Left renal pelvis (tissue), 4 donors: ENCODE measurements around the gene ARVCF. TPM values are rescaled to one million over a fixed set of nuclear protein-coding genes. Genes with fewer than 3 reads are reported as not detected.
"Not testable (repeated sequence)": the region's sequence is repeated elsewhere in the genome, so short reads cannot be mapped to it uniquely, and the experiment has no call there.

Experiments
- DNase-seq, 4 donors: peaks; one replicate each; pipeline ENCODE4 v3.0.0-alpha.2; 2013; ENCODE audit warnings: low read depth in 4 of 4, low spot score in 3 of 4
- polyA plus RNA-seq, 4 donors: library from polyadenylated mRNA; unstranded; fragments of 120-200 nt; gene quantifications; one replicate each; pipeline ENCODE4 v1.2.1, GENCODE V29; 2013; ENCODE audit not compliant: insufficient read length in 4 of 4

ARVCF gene
- polyA plus RNA-seq, 4 donors: 17.5 to 32.5 (median 18.8) TPM

GRCh38 chr22:19942157-19943081 is 74.2 kb downstream of the ARVCF start:
- DNase-seq: no peak

- no peak for DNase-seq
These were observed 75.1 kb downstream of the ARVCF start, which contains the start of the genes COMT and TXNRD2 for GRCh38 chr22:19941365-19942082. Gene COMT, plus strand, starts transcription at chr22:19941772. Its CDS starts 20,755 bp downstream, at chr22:19962527. Gene TXNRD2, minus strand, starts transcription at chr22:19941818. Its CDS starts 15 bp downstream, at chr22:19941803.

- no peak for DNase-seq
These were observed 75.9 kb downstream of the ARVCF start for GRCh38 chr22:19940536-19941364.

- DNase-seq: no peak
These were observed 78.8 kb downstream of the ARVCF start for GRCh38 chr22:19937616-19938473.

GRCh38 chr22:19936513-19936912 is 80.1 kb downstream of the ARVCF start:
- DNase-seq: no peak

GRCh38 chr22:19935123-19935718 is 81.4 kb downstream of the ARVCF start:
- not testable (repeated sequence) for DNase-seq

GRCh38 chr22:19933341-19934241 is 83.0 kb downstream of the ARVCF start:
- DNase-seq: no peak

GRCh38 chr22:19932367-19933206 is 84.0 kb downstream of the ARVCF start:
- DNase-seq: no peak

- no peak for DNase-seq
These were observed 85.1 kb downstream of the ARVCF start for GRCh38 chr22:19931514-19931913.

GRCh38 chr22:19930551-19931486 is 85.8 kb downstream of the ARVCF start:
- no peak for DNase-seq

GRCh38 chr22:19929586-19930550 is 86.8 kb downstream of the ARVCF start:
- no peak for DNase-seq

GRCh38 chr22:19928207-19928606 is 88.4 kb downstream of the ARVCF start:
- no peak for DNase-seq

GRCh38 chr22:19927696-19928095 is 88.9 kb downstream of the ARVCF start:
- no peak for DNase-seq

GRCh38 chr22:19926028-19926427 is 90.6 kb downstream of the ARVCF start:
- DNase-seq: not testable (repeated sequence)

GRCh38 chr22:19923914-19924513 is 92.6 kb downstream of the ARVCF start:
- no peak for DNase-seq
